HepG2 (cell line): Measurements from ENCODE around the gene FTL. TPM values are rescaled to one million over a fixed set of nuclear protein-coding genes. Genes with fewer than 3 reads are reported as not detected.

Experiments
- FOSL2 ChIP-seq: sonication (generic); formaldehyde crosslinking; IDR thresholded peaks from 2 replicates; pipeline ENCODE4 v1.4.0; 2020; ENCODE audit warnings: missing genetic modification reagents
- GTF3A ChIP-seq: sonication (generic); formaldehyde crosslinking; conservative IDR thresholded peaks from 2 replicates; pipeline ENCODE4 v1.4.0; 2020; ENCODE audit warnings: mild to moderate bottlenecking, missing genetic modification reagents
- HINFP ChIP-seq: sonication (generic); formaldehyde crosslinking; IDR thresholded peaks from 2 replicates; pipeline ENCODE4 v1.4.0; 2020; ENCODE audit warnings: low read depth, mild to moderate bottlenecking, missing genetic modification reagents
- HMG20A ChIP-seq: IDR thresholded peaks from 2 replicates; pipeline ENCODE4 v1.6.1; 2016; ENCODE audit warnings: borderline replicate concordance
- KIAA2018 ChIP-seq: sonication (generic); formaldehyde crosslinking; IDR thresholded peaks from 2 replicates; pipeline ENCODE4 v1.5.0; 2020; ENCODE audit warnings: mild to moderate bottlenecking, missing genetic modification reagents, borderline replicate concordance
- RELA ChIP-seq: sonication (generic); formaldehyde crosslinking; IDR thresholded peaks from 2 replicates; pipeline ENCODE4 v1.4.0; 2020; ENCODE audit warnings: missing genetic modification reagents
- SALL1 ChIP-seq: sonication (generic); formaldehyde crosslinking; IDR thresholded peaks from 2 replicates; pipeline ENCODE4 v1.8.0; 2022; ENCODE audit warnings: mild to moderate bottlenecking, missing genetic modification reagents
- SSRP1 ChIP-seq: IDR thresholded peaks from 2 replicates; pipeline ENCODE4 v1.6.1; 2016; ENCODE audit warnings: control low read depth
- SUZ12 ChIP-seq: fragments of 150-350 bp; IDR thresholded peaks from 2 replicates; pipeline ENCODE4 v1.6.1; 2014; ENCODE audit warnings: low read depth, low read length
- TBX3 ChIP-seq: fragments of 450-650 bp; IDR thresholded peaks from 2 replicates; pipeline ENCODE4 v1.6.1; 2017; ENCODE audit warnings: antibody characterized with exemption, mild to moderate bottlenecking, inconsistent platforms, borderline replicate concordance
- ZNF124 ChIP-seq: sonication (generic); formaldehyde crosslinking; IDR thresholded peaks from 2 replicates; pipeline ENCODE4 v1.4.0; 2020; ENCODE audit warnings: missing genetic modification reagents
- ZNF142 ChIP-seq: sonication (generic); formaldehyde crosslinking; IDR thresholded peaks from 2 replicates; pipeline ENCODE4 v1.4.0; 2020; ENCODE audit warnings: missing genetic modification reagents
- ZNF484 ChIP-seq: sonication (generic); formaldehyde crosslinking; IDR thresholded peaks from 2 replicates; pipeline ENCODE4 v1.5.1; 2020; ENCODE audit warnings: mild to moderate bottlenecking, low read depth, missing genetic modification reagents, borderline replicate concordance
- ZNF777 ChIP-seq: sonication (generic); formaldehyde crosslinking; IDR thresholded peaks from 2 replicates; pipeline ENCODE4 v1.4.0; 2020; ENCODE audit warnings: missing genetic modification reagents
- polyA plus RNA-seq, 8 experiments: library from polyadenylated mRNA; depleted of rRNA in 3 of 8; stranded (reverse) in 7 of 8; unstranded in 1 of 8; fragments of >200 nt; fragmentation: Illumina TruSeq in 4 of 8; extraction: Trizol in 4 of 8; gene quantifications; 2 replicates each; pipeline versions ENCODE4 v1.2.1 to v1.2.3, GENCODE V29; 2011 to 2016; ENCODE audit warnings: low read depth in 4 of 8, missing spikeins in 1 of 8, mixed read lengths in 1 of 8; ENCODE audit not compliant: insufficient read depth in 1 of 8
- total RNA-seq, 5 experiments: library from RNA; depleted of rRNA; stranded (reverse); fragments of >200 nt; fragmentation: Illumina TruSeq; extraction: Trizol; gene quantifications; 2 replicates each; pipeline ENCODE4 v1.2.3, GENCODE V29; 2016; ENCODE audit warnings: low read depth in 1 of 5

The FTL gene
- total and polyA plus RNA-seq, 2 of the 13 experiments (the other 11 are each of a cell fraction or from before 2014, with no cell fraction given), result 2,721 to 8,800 TPM

GRCh38 chr19:48965040-48965805 lies at the start of gene FTL (continued):
- peak; percentile 58; the same call in 1 of the 2 replicates for TF ChIP-seq ZNF142
- TF ChIP-seq SALL1 (CRISPR knock-in tag), result peak; percentile 86
- TF ChIP-seq ZNF484 (CRISPR knock-in tag), result no peak
- TF ChIP-seq FOSL2 (CRISPR knock-in tag), result peak; percentile 52
- TF ChIP-seq TBX3, result no peak
- TF ChIP-seq ZNF777, result peak; percentile 67; the same call in 1 of the 2 replicates
- TF ChIP-seq GTF3A (CRISPR knock-in tag), result 0 out of 2 replicates have a peak, but pooled peaks have one; percentile 63
- TF ChIP-seq HMG20A (CRISPR knock-in tag), result peak; percentile 29; the same call in 1 of the 2 replicates
- TF ChIP-seq ZNF124 (CRISPR knock-in tag), result peak; percentile 85
- no peak for TF ChIP-seq RELA
- TF ChIP-seq KIAA2018 (CRISPR knock-in tag), result no peak
- peak; percentile 76 for TF ChIP-seq HINFP (CRISPR knock-in tag)
- TF ChIP-seq SSRP1 (CRISPR knock-in tag), result peak; percentile 98; the same call in 1 of the 2 replicates
- no peak for TF ChIP-seq SUZ12
